ENCODE results near the gene LPIN3. TPM values are rescaled to one million over a fixed set of nuclear protein-coding genes. Genes with fewer than 3 reads are reported as not detected.

Gene LPIN3
- polyA plus RNA-seq, 1 of the 3 experiments (the other 2 are of a cell fraction), result 0.21 TPM

- TF ChIP-seq NFIC (IDR thresholded peaks at IDR 0.05; ENCODE audit: borderline replicate concordance) (peak; percentile 25; the same call in 1 of the 2 replicates), GABPA (IDR thresholded peaks at IDR 0.05; ENCODE audit: low read depth) (peak; percentile 43; the same call in 1 of the 2 replicates), TCF12 (IDR thresholded peaks at IDR 0.05) (peak; percentile 73), EP300 (IDR thresholded peaks at IDR 0.05; ENCODE audit: borderline replicate concordance in 1 of 2, low read depth in 1 of 2, low read length in 1 of 2) (peak in 1 of 2 experiments; percentile 31; a peak in 1 of 4 replicates), YY1 (IDR thresholded peaks at IDR 0.05; ENCODE audit: low read depth) (no peak), JUND (IDR thresholded peaks at IDR 0.05) (peak; percentile 63), NRF1 (IDR thresholded peaks at IDR 0.05; ENCODE audit: low read depth, low read length) (no peak), MAX (IDR thresholded peaks at IDR 0.05; ENCODE audit: low read depth) (peak; percentile 100), POLR2AphosphoS5 (IDR thresholded peaks at IDR 0.05; ENCODE audit: low read depth, low read length) (peak; percentile 68), RCOR1 (IDR thresholded peaks at IDR 0.05; ENCODE audit: low read length) (no peak), FOXJ3 (CRISPR knock-in tag; IDR thresholded peaks at IDR 0.05) (no peak), TEAD4 (IDR thresholded peaks at IDR 0.05; ENCODE audit: borderline replicate concordance, insufficient read depth) (0 out of 2 replicates have a peak, but pooled peaks have one; percentile 32), EZH2phosphoT487 (IDR thresholded peaks at IDR 0.05; ENCODE audit: borderline replicate concordance, low read depth) (no peak), PBX3 (IDR thresholded peaks at IDR 0.05) (peak; percentile 46; the same call in 1 of the 2 replicates), RAD21 (IDR thresholded peaks at IDR 0.05; ENCODE audit: low read length) (no peak), ELF1 (IDR thresholded peaks at IDR 0.05) (no peak), MXI1 (IDR thresholded peaks at IDR 0.05; ENCODE audit: low read depth, low read length) (no peak; the same call in 1 of the 2 replicates), TAF1 (IDR thresholded peaks at IDR 0.05; ENCODE audit: borderline replicate concordance, low read depth, low read length) (peak; percentile 22; the same call in 1 of the 2 replicates), IRF3 (IDR thresholded peaks at IDR 0.05; ENCODE audit: low read depth, low read length) (no peak), MEF2A (IDR thresholded peaks at IDR 0.05; ENCODE audit: borderline replicate concordance, low read depth) (peak; percentile 63; the same call in 1 of the 2 replicates), SMC3 (IDR thresholded peaks at IDR 0.05; ENCODE audit: low read depth, low read length) (no peak), ZBTB33 (IDR thresholded peaks at IDR 0.05; ENCODE audit: borderline replicate concordance, low read depth) (no peak), FOXM1 (IDR thresholded peaks at IDR 0.05; ENCODE audit: low read depth) (no peak), USF2 (IDR thresholded peaks at IDR 0.05; ENCODE audit: borderline replicate concordance, low read depth, low read length) (no peak)
Measured at GRCh38 chr20:41329435-41330342, 10.9 kb upstream of the LPIN3 start (continued).
